ENCODE results near the gene KAT2A.

DNA sequence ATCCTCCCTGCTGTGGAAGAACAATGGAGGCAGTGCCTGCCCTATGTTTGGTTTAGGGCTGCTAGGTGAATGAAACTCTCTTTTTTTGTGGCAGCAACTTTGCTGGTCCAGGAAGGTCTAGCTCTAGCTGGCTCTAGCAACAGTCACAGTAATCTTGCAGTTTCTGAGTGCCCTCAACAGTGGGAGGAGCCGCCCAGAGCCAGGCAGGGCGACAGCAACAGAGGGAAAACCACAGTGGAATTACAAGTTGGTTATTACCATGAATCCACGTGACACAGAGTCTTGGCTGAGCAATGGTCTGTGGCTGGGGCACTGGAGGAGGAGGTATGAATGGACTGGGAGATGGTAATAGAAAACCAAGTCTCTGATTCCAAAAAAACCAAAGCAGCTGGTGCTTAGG is 11.8 kb upstream of the KAT2A start:
- TF ChIP-seq, protein P1, sequence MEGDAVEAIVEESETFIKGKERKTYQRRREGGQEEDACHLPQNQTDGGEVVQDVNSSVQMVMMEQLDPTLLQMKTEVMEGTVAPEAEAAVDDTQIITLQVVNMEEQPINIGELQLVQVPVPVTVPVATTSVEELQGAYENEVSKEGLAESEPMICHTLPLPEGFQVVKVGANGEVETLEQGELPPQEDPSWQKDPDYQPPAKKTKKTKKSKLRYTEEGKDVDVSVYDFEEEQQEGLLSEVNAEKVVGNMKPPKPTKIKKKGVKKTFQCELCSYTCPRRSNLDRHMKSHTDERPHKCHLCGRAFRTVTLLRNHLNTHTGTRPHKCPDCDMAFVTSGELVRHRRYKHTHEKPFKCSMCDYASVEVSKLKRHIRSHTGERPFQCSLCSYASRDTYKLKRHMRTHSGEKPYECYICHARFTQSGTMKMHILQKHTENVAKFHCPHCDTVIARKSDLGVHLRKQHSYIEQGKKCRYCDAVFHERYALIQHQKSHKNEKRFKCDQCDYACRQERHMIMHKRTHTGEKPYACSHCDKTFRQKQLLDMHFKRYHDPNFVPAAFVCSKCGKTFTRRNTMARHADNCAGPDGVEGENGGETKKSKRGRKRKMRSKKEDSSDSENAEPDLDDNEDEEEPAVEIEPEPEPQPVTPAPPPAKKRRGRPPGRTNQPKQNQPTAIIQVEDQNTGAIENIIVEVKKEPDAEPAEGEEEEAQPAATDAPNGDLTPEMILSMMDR (tag by site-specific recombination; IDR thresholded peaks at IDR 0.05) = no peak
- TF ChIP-seq, protein P2, sequence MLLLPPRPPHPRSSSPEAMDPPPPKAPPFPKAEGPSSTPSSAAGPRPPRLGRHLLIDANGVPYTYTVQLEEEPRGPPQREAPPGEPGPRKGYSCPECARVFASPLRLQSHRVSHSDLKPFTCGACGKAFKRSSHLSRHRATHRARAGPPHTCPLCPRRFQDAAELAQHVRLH (tag by site-specific recombination; IDR thresholded peaks at IDR 0.05) = no peak
- TF ChIP-seq, protein P3, sequence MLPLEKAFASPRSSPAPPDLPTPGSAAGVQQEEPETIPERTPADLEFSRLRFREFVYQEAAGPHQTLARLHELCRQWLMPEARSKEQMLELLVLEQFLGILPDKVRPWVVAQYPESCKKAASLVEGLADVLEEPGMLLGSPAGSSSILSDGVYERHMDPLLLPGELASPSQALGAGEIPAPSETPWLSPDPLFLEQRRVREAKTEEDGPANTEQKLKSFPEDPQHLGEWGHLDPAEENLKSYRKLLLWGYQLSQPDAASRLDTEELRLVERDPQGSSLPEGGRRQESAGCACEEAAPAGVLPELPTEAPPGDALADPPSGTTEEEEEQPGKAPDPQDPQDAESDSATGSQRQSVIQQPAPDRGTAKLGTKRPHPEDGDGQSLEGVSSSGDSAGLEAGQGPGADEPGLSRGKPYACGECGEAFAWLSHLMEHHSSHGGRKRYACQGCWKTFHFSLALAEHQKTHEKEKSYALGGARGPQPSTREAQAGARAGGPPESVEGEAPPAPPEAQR (tag by site-specific recombination; IDR thresholded peaks at IDR 0.05) = no peak
- TF ChIP-seq ZNF140 (tag by site-specific recombination; IDR thresholded peaks at IDR 0.05) (no peak), MYNN (tag by site-specific recombination; IDR thresholded peaks at IDR 0.05; ENCODE audit: borderline replicate concordance) (no peak), ZNF416 (tag by site-specific recombination; IDR thresholded peaks at IDR 0.05) (no peak), ZNF24 (tag by site-specific recombination; IDR thresholded peaks at IDR 0.05) (no peak), ZNF132 (tag by site-specific recombination; IDR thresholded peaks at IDR 0.05; ENCODE audit: borderline replicate concordance) (no peak), ZNF830 (tag by site-specific recombination; IDR thresholded peaks at IDR 0.05; ENCODE audit: low read depth) (no peak)
- TF ChIP-seq, protein P4, sequence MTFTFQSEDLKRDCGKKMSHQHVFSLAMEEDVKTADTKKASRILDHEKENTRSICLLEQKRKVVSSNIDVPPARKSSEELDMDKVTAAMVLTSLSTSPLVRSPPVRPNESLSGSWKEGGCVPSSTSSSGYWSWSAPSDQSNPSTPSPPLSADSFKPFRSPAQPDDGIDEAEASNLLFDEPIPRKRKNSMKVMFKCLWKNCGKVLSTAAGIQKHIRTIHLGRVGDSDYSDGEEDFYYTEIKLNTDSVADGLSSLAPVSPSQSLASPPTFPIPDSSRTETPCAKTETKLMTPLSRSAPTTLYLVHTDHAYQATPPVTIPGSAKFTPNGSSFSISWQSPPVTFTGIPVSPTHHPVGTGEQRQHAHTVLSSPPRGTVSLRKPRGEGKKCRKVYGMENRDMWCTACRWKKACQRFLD (tag by site-specific recombination; IDR thresholded peaks at IDR 0.05) = no peak
- TF ChIP-seq, protein P5, sequence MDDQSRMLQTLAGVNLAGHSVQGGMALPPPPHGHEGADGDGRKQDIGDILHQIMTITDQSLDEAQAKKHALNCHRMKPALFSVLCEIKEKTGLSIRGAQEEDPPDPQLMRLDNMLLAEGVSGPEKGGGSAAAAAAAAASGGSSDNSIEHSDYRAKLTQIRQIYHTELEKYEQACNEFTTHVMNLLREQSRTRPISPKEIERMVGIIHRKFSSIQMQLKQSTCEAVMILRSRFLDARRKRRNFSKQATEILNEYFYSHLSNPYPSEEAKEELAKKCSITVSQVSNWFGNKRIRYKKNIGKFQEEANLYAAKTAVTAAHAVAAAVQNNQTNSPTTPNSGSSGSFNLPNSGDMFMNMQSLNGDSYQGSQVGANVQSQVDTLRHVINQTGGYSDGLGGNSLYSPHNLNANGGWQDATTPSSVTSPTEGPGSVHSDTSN (CRISPR knock-in tag; IDR thresholded peaks at IDR 0.05) = no peak
